ENCODE data around the gene DTNB. TPM values are rescaled to one million over a fixed set of nuclear protein-coding genes. Genes with fewer than 3 reads are reported as not detected.

The DTNB gene
- total RNA-seq, 1 donor from 2014 or later: 12.0 TPM

DNA sequence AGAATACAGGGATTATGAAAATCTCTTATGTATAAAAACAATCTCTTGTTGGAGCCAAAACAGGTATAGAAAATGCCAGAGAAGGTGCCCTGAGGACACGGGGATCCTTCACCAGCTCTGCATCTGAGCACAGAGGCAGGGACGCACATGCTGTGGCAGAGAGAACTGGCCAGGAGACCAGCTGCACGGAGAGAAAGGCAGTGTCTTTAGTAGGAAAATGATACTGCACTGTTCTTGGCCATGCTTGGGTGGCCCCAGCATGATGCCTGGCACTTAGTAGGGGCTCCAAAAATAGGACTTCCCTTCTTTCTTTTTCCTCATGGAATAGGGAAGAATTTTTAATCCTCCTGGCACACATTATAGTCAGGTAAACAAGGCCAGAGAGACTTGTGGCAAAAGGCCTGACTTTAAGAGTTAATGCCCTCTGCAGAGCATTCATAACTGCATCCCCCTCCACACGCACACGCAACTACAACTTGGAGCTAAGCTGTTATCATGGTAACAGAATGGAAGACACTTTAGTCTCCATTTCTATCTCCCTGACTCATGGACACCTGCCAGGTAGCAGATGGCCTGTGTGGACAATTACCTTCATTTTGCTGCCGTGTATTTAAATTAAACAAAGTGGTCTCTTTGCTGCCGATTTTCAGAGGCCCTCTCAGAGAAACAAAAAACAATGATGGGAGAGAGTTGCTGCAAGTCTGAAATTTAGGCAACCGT is 271.9 kb downstream of the DTNB start:
- DNase-seq (ENCODE audit: low spot score): no peak
- H3K9me3 Mint-ChIP-seq (ENCODE audit: unreplicated experiment): no peaks in the 10 kb centered on the region
- peaks cover 2% of the 10 kb centered on the region for H3K27me3 Mint-ChIP-seq (ENCODE audit: unreplicated experiment)
- H3K4me3 Mint-ChIP-seq (ENCODE audit: unreplicated experiment): no peak overlapping the region
- no peak overlapping the region for H3K27ac Mint-ChIP-seq (ENCODE audit: unreplicated experiment)
- H3K36me3 Mint-ChIP-seq (ENCODE audit: low read depth, unreplicated experiment): no peaks in the 10 kb centered on the region
- no peaks in the 10 kb centered on the region for H3K4me1 Mint-ChIP-seq (ENCODE audit: unreplicated experiment)
- TF ChIP-seq CTCF (IDR thresholded peaks at IDR 0.05; ENCODE audit: unreplicated experiment): no peak

DNA sequence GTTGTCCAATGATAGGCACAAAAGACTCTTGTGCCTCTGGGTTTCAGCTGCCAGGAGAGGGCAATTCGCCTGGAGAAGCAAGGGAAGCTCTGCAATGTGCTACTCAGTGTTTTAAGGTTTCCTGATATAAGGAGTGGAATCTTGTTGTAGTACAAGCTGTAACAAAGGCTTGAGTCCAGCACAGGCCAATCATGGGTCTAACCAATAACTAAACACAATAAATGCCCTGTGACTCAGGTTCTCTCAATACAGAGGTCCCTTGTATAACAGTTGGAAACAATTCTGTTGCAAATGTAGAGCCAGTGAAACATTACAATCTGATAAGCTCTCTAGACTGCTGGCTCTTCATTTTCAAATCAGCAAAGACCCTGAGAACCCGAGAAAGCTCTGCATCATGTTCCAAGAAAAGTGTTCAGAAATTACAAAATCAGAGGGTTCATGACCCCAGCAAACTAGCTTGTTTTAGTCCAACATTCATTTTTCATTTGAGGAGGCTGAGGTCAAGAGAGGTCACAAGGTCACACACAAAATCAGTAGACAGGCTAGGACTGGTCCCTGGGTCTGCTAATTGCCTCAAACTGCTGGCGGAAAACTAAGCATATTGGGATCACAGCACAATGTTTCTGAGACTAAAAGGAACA is 272.7 kb downstream of the DTNB start:
- H3K4me3 Mint-ChIP-seq (ENCODE audit: unreplicated experiment): no peak overlapping the region
- H3K27me3 Mint-ChIP-seq (ENCODE audit: unreplicated experiment): peaks cover 2% of the 10 kb centered on the region
- H3K27ac Mint-ChIP-seq (ENCODE audit: unreplicated experiment): no peak overlapping the region
- no peaks in the 10 kb centered on the region for H3K36me3 Mint-ChIP-seq (ENCODE audit: low read depth, unreplicated experiment)
- no peak for TF ChIP-seq CTCF (IDR thresholded peaks at IDR 0.05; ENCODE audit: unreplicated experiment)
- H3K9me3 Mint-ChIP-seq (ENCODE audit: unreplicated experiment): no peaks in the 10 kb centered on the region
- no peak for DNase-seq (ENCODE audit: low spot score)
- H3K4me1 Mint-ChIP-seq (ENCODE audit: unreplicated experiment): no peaks in the 10 kb centered on the region

GRCh38 chr2:25400169-25400568 is 273.2 kb downstream of the DTNB start:
- Mint-ChIP-seq H3K27me3 (ENCODE audit: unreplicated experiment) (peaks cover 2% of the 10 kb centered on the region), H3K27ac (ENCODE audit: unreplicated experiment) (no peak overlapping the region), H3K9me3 (ENCODE audit: unreplicated experiment) (no peaks in the 10 kb centered on the region), H3K4me3 (ENCODE audit: unreplicated experiment) (no peak overlapping the region), H3K36me3 (ENCODE audit: low read depth, unreplicated experiment) (no peaks in the 10 kb centered on the region), H3K4me1 (ENCODE audit: unreplicated experiment) (no peaks in the 10 kb centered on the region)
- DNase-seq (ENCODE audit: low spot score): no peak
- TF ChIP-seq CTCF (IDR thresholded peaks at IDR 0.05; ENCODE audit: unreplicated experiment): no peak

DNA sequence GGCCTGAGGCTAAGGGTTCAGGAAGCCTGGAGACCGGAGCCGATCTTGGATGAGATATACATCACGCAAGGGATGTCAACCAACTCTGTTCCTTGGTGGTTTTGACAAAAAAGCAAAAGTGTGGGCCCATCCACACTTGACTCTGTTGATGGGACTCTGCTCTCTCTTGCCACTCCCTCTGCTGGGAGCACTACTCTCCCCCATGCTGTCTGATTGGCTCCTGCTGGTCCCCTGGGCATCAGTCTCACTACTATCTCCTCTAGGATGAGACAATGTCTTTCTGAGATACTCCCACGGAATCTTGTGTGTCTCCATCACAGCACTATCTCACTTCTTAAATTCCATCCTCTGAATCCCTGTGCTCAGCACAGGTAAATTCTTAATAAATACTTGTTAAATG is 274.8 kb downstream of the DTNB start:
- no peaks in the 10 kb centered on the region for H3K36me3 Mint-ChIP-seq (ENCODE audit: low read depth, unreplicated experiment)
- no peak for TF ChIP-seq CTCF (IDR thresholded peaks at IDR 0.05; ENCODE audit: unreplicated experiment)
- no peak overlapping the region for H3K4me3 Mint-ChIP-seq (ENCODE audit: unreplicated experiment)
- H3K9me3 Mint-ChIP-seq (ENCODE audit: unreplicated experiment): no peaks in the 10 kb centered on the region
- H3K27me3 Mint-ChIP-seq (ENCODE audit: unreplicated experiment): peaks cover 2% of the 10 kb centered on the region
- no peaks in the 10 kb centered on the region for H3K4me1 Mint-ChIP-seq (ENCODE audit: unreplicated experiment)
- H3K27ac Mint-ChIP-seq (ENCODE audit: unreplicated experiment): no peak overlapping the region
- DNase-seq (ENCODE audit: low spot score): no peak

DNA sequence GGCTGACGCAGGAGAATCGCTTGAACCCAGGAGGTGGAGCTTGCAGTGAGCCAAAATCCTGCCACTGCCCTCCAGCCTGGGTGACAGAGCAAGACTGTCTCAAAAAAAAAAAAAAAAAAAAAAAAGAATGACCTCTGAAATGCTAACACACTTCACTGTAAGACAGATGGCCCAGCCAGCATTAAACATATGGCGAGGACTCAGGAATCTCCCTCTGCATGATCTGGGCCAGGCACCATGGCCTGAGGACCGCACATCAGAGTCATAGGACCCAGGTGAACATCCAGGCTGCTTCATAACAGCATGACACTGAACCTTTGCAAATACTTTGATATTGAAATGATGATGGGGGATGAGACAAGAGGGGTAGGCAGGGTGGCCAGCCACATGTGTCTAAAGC is 275.6 kb downstream of the DTNB start:
- Mint-ChIP-seq H3K27ac (ENCODE audit: unreplicated experiment) (no peak overlapping the region), H3K27me3 (ENCODE audit: unreplicated experiment) (peaks cover 2% of the 10 kb centered on the region), H3K9me3 (ENCODE audit: unreplicated experiment) (no peaks in the 10 kb centered on the region), H3K4me1 (ENCODE audit: unreplicated experiment) (no peaks in the 10 kb centered on the region), H3K36me3 (ENCODE audit: low read depth, unreplicated experiment) (no peaks in the 10 kb centered on the region), H3K4me3 (ENCODE audit: unreplicated experiment) (no peak overlapping the region)
- TF ChIP-seq CTCF (IDR thresholded peaks at IDR 0.05; ENCODE audit: unreplicated experiment): no peak
- DNase-seq (ENCODE audit: low spot score): no peak

Data from endothelial cell (in vitro differentiated cells).